GM19324 (cell line): ENCODE measurements around the gene DNAJC7.
"Not testable (repeated sequence)": the region's sequence is repeated elsewhere in the genome, so short reads cannot be mapped to it uniquely, and the experiment has no call there.

Source experiments
- ATAC-seq: cut with Tn5 transposase; IDR thresholded peaks from one replicate; pipeline ENCODE4 v1.9.1; 2021; ENCODE audit warnings: mild to moderate bottlenecking, moderate library complexity; ENCODE audit not compliant: unreplicated experiment, low FRiP score

Gene DNAJC7

DNA sequence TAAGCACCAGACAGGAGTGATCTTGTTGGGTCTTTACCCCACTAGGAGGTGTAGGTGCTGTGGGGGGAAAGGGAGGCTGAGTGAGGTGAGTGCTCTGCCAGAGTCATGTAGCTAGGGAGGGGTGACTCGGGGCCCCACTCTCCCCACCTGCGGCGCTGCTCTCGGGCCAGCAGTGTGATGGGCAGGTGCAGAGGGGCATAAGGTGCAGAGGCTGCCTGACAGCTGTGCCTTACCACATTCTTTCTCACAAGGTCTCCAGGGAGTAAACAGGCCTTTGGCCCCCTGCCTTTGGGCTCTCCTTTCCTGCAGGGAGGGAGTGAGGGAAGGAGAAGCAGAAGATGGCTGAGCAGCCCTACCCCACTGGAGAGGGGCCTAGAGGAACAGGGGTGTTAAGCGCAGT, 55.1 kb downstream of the DNAJC7 start:
- ATAC-seq = no peak

DNA sequence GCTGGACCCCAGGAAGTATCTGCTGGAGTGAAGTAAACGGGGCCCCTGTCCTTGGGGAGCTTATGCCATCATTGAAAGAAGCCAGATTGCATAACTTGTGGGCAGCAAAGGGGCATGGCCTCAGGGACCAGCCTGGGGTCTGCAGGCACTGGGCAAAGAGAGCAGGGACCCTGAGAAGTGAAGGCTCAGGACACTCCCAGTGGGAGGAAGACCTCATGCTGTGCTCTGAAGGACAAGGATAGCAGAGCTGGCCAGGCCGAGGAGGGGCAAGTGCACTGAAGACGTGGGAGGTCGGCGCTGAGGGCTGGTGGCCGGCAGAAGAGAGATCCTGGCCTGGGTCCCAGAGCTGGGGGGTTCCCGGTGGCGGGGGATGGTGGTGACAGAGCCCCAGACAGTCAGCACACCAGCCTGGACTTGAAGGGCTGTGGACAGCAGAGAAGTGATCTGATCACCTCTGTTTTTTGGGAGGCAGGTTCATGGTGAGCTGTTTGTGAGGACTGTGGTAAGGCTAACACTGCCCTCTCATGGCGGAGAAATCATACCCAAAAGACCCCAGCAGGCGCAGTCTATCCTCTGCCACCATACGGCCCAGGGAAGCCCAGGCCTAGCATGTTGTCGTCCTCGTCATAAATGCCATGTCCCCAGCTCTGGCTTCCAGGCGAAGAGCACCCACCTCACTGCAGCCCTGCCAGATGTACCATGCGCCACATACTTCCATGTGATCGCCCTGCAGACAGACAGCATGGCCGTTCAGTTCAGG, 57.7 kb downstream of the DNAJC7 start:
- ATAC-seq = no peak

DNA sequence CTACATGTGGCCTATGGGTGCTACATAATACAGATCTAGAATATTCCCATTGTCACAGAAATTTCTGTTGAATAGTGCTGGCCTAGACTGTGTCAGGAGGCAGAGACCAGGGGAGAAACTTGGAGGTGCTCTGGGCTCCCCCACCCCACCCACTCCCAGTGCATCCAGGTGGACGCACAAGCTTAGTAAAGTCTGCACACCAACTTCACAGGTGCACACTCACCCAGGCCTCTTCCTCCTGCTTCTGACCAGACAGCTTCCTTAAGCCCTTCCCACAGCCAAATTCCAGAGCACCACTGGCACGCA, 58.3 kb downstream of the DNAJC7 start:
- ATAC-seq = no peak

DNA sequence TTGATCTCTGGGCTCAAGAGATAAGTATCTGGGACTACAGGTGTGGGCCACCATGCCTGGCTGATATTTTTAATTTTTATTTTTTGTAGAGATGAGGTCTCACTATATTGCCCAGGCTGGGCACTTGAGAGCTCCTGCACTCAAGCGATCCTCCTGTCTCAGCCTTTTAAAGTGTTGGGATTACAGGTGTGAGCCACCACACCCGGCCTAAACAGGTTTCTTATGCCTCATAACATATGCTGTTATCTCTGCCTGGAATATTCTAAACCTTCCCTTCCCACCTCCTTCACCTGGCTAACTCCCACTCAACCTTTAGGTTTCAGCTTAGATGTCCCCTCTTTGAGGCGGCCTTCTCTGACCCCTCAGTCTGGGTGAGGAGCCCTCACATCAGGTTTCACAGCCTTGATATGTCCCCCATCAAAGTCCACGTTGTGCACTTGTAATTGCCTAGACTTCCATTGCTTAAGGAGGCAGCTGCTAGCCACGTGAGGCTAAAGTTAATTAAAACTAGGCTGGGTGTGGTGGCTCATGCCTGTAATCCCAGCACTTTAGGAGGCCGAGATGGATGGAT, 59.3 kb downstream of the DNAJC7 start:
- ATAC-seq = no peak

DNA sequence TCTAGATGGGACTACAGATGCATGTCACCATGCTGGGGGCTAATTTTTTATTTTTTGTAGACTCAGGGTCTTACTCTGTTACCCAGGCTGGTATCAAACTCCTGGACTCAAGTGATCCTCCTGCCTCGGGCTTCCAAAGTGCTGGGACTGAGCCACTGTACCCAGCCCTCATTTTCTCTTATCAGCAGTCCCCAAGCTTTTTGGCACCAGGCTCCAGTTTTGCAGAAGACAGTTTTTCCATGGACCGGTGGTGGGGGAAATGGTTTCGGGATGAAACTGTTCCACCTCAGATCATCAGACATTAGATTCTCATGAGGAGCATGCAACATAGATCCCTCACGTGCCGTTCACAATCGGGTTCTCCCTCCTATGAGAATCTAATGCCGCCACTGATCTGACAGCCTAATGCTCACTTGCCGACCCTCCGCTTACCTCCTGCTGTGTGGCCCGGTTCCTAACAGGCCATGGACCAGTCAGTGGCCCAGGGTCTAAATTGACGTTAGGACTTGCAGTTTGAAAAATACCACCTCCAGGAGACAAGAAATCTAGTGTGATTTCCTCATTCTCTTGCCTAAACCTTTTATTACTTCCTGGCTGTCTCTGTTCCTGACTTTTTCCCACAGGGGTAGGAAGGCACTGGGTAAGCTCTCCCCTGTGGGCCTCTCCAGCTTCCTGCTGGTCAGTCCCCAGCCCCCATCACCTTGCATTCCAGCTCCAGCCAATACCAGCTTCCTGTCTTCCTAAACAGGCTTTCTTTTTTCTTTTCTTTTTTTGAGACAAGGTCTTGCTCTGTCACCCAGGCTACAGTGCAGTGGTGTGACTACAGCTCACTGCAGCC, 60.0 kb downstream of the DNAJC7 start:
- ATAC-seq = no peak

DNA sequence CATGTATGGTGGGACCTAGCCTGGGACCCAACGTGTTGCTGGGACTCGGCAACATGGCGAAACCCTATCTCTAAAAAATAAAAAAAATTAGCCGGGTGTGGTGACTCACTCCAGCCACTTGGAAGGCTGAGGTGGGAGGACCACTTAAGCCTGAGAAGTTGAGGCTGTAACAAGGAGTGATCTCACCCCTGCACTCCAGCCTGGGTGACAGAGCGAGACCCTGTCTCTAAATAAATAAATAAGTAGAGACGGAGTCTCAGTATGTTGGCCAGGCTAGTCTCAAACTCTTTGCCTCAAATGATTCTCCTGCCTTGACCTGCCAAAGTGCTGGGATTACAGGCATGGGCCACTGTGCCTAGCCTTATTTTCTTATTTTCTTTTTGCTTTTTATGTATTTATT, 60.7 kb downstream of the DNAJC7 start:
- ATAC-seq = no peak

DNA sequence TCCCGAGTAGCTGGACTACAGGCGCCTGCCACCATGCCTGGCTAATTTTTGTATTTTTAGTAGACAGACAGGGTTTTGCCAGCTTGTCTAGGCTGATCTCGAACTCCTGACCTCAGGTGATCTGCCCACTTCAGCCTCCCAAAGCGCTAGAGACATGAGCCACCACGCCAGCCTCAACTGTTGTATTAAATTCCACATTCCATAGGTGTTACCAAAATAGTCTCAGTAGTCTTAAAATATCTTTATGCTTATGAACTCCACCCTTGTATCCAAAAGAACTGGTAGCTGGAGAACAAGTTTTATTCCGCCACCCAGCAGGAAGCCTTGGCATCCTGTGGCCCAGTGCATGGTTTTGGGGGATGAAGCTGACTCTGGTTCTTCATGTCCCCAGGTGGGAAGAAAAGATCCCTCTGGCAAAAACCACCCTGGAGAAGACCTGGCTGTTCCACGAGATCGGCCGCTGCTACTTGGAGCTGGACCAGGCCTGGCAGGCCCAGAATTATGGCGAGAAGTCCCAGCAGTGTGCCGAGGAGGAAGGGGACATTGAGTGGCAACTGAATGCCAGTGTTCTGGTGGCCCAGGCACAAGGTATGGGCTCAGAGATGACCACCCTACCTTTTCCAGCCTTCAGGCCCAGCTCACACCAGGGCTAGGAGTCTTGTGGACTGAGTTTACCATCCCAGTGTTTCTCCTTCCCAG, 68.3 kb downstream of the DNAJC7 start:
- no peak for ATAC-seq

DNA sequence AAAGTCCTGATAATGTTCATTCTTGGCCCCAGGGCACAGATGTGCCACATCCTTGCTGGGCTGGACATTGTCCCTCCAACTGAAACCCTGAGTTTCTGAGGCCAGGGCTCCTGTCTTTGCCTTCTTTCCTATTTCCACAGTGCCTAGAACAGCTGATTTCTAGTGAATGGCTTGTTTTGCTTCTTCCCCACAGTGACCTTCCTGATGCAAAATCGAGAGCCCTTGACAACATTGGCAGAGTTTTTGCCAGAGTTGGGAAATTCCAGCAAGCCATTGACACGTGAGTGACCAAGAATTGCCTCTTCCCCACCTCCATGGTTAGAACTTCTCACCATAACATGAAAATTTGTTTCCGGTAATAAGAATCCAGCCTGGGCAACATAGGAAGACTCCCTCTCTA, 72.3 kb downstream of the DNAJC7 start:
- no peak for ATAC-seq

DNA sequence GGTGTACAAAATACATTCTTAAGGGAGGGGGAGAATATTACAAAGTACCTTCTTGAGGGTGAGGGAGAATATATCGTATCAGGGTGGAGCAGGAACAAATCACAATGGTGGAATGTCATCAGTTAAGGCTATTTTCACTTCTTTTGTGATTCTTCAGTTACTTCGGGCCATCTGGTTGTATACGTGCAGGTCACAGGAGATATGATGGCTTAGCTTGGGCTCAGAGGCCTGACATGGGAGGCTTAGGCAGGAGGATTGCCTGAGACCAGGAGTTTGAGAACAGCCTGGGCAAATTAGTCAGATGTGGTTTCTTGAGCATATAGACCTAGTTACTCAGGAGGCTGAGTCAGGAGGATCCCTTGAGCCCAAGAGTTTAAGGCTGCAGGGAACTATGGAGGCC, 73.7 kb downstream of the DNAJC7 start:
- ATAC-seq = no peak

DNA sequence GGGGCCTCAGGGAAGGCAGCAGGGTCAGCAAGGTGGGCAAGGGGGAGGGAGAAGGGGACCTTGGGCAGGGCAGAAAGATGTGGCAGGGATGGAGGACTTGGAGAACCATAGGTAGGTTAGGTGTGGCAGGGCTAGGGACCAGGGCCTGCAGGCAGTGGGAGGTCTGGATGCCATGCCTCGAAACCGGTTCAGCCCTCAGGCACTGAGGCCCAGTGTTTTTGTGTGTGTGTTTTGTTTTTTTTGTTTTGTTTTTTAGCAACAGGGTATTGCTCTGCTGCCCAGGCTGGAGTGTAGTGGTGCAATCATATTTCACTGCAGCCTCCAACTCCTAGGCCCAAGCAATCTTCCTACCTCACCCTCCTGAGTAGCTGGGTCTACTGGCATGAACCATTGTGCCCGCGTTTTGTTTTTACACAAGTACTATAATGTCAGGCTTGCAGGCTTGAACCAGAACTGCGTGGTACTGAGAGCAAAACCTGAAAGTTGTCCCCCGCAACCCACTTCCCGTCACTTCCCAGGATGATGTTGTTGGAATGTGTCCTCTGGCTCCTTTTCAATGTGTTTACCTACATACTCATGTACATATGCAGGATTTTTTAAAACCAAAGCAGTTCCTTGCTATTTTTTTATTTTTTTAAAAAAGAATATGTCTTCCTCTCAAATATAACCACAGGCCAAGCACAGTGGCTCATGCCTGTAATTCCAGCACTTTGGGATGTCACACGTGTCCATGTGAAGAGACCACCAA, 74.4 kb downstream of the DNAJC7 start:
- no peak for ATAC-seq

DNA sequence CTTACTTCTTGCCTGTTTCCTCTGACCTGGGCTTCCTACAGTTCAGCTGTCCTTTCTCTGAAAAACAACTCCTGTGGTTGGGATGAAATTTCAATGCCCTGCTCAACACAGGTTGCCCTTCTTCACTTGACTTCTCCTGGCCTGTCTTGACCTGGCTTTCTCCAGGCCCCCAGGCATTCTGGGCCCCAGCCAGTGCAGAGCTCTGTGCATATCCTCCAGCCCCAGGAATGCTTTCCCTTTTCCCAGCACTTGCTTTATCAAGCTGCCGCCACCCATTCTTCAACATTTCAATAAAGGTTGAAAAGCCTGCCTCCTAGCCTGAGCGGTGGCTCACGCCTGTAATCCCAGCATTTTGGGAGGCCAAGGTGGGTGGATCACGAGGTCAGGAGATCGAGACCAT, 76.1 kb downstream of the DNAJC7 start:
- ATAC-seq = no peak

DNA sequence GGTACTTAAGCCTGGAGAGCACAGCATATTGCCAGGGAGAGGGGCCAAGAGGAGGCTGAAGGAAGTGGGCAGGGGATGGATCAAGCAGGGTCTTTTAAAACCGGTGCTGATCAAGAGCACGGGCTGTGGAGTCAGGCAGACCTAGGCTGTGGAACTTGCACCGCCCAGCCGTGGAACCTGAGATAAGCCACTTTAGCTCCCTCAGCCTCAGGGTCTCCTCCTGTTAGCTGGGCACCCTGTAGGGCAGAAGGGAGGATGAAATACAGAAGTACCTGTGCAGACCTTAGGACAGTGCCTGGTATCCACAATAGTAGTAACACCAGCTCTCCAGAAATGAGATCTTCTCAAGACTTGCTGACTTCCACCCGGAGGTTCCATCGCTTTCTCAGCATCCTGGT, 77.5 kb downstream of the DNAJC7 start:
- no peak for ATAC-seq

DNA sequence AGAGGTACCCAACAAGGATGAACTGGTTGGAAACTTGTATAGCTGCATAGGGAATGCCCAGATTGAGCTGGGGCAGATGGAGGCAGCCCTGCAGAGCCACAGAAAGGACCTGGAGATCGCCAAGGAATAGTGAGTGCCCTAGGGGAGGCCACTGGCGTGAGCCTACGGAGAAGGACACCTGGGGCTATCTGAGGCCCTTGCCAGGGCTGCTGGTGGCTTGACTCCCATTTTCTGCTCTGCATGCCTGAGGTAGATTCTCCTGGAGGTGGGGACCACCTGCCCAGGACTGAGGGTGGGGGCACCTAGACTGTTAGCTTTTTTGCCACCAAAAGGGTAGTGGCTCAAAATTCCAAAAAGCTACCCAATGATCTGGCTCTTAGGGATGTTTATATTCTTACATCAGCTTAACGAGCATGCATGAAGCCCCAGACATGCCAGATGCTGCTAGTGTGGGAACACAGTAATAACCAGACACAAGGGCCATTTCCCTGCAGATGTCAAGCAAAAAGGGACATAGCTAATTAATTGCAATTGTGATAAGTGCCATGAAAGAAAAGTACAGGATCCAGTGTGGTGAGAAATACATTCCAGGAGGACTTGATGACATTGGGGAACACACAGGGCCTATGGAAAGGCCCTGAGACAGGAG, 78.1 kb downstream of the DNAJC7 start:
- no peak for ATAC-seq

DNA sequence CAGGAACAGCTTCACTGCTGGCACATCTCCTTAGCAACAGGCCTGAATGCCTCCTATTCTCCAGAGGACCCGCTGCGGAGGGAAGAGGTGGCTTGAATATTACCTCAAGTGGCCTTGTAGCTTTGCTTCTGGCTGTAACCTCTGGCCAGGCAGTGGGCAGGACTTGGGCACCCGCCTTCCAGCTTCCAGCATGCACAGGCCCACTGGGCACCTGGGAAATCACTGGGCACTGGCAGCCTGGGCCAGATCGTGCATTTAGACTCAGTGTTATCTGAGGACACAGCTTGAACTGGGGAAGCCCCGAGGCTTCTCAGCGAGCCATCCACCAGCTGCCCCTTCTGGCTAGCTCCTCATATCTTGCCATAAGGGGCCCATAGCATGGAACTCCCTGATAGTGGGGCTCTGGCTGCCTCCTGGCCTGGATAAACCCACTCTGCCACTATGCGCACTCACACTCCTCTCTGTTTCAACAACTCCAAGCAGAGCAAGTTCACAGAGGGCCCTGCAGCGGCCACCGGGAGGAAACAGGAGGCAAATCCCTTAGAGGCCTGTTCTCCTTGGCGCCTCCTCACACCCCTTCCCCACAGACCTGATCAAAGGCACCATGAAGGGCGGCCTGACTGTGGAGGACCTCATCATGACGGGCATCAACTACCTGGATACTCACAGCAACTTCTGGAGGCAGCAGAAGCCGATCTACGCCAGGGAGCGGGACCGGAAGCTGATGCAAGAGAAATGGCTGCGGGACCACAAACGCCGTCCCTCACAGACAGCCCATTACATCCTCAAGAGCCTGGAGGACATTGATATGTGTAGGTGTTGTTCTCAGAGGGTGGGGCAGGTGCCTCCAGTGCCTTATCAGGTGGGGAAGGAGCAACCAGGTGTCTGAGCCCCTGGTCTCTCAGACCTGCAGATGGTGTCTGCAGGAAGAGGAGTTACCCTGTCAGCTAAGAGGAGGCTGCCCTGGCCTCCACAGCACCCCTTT, 79.0 kb downstream of the DNAJC7 start:
- ATAC-seq = no peak

DNA sequence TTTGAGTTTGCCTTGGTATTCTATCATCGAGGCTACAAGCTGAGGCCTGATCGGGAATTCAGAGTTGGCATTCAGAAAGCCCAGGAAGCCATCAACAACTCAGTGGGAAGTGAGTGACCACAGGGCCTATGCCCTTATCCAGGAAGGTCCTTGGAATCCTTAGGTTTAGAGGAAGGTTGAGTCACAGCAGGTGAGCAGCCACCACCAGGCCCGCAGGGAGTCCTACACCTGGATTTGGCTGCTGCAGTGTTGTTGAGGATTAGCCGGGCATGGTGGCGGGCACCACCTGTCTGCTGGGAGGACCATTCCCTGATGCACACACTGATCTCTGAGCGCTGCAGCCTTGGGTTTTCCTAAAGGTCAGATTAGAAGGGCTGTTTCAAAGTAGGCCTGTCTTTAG, 81.6 kb downstream of the DNAJC7 start:
- no peak for ATAC-seq

DNA sequence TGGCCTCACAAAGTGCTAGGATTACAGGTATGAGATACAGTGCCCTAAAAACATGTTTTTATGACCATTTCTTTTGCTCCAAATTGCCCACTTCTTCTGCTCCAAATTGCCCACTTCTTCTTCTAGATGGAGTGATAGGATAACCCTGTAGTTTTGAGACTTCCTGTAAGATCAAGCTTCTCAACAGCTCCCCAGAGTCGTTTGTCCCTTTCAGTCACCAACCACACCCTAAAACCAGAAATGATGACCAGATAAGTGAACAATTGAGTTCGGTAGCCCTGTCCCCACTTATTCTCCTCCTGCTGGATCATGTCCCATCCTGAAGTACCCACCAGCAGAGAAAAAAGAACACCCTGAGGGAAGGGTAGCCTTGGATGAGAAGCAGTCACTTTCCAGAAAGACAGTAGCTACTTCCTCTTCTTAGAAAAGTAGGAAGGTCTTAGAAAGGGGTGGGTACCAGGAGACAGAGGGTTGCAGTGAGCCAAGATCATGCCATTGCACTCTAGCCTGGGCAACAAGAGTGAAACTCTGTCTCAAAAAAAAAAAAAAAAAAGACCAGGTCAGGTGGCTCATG, 84.3 kb downstream of the DNAJC7 start:
- ATAC-seq = no peak

DNA sequence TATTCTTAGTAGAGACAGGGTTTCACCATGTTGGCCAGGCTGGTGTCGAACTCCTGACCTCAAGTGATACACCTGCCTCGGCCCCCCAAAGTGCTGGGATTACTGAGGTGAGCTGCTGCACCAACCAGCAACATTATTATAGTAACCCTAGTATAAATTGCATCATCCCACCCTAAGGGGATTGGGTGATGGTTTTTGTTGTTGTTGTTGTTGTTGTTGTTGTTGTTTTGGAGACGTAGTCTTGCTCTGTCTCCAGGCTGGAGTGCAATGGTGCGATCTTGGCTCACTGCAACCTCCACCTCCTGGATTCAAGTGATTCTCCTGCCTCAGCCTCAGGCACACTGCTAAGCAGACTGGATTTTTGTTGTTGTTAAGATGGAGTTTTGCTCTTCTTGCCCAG, 85.5 kb downstream of the DNAJC7 start:
- ATAC-seq = not testable (repeated sequence)

DNA sequence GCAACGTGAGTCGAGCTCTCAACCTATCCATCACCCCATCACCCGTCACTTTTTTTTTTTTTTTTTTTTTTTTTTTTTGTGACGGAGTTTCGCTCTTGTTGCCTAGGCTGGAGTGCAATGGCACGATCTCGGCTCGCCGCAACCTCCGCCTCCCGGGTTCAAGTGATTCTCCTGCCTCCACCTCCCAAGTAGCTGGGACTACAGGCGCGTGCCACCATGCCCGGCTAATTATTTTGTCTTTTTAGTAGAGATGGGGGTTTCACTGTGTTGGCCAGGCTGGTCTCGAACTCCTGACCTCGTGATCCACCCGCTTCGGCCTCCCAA, 86.4 kb downstream of the DNAJC7 start:
- not testable (repeated sequence) for ATAC-seq
